ENCODE measurements around the gene SERGEF. TPM values are rescaled to one million over a fixed set of nuclear protein-coding genes. Genes with fewer than 3 reads are reported as not detected.

SERGEF gene
- total and polyA plus RNA-seq, 2 of the 13 experiments (the other 11 are each of a cell fraction or from before 2014, with no cell fraction given) = 54.5 to 114 TPM

GRCh38 chr11:17742019-17742418, 270.8 kb downstream of the SERGEF start:
- Histone ChIP-seq H3K27me3 (ENCODE audit: control insufficient read depth in 1 of 2, insufficient read depth in 2 of 2, low read length in 2 of 2) (peaks cover 2 to 50% of the 10 kb centered on the region in 2 experiments; a peak in 3 of 5 replicates), H2AFZ (ENCODE audit: low read length) (no peak overlapping the region), H3K9me3 (ENCODE audit: low read length) (no peaks in the 10 kb centered on the region), H3K9ac (ENCODE audit: insufficient read depth, low read depth, low read length) (no peak overlapping the region), H3K36me3 (replicated peaks in 1 of 2; ENCODE audit: control insufficient read depth in 1 of 2, insufficient read depth in 2 of 2, low read length in 2 of 2) (no peaks in the 10 kb centered on the region), H4K20me1 (ENCODE audit: insufficient read depth, low read length) (no peaks in the 10 kb centered on the region; the same call in 1 of the 2 replicates), H3K4me2 (ENCODE audit: low read depth, low read length) (no peak overlapping the region), H3K4me1 (ENCODE audit: insufficient read depth, low read length) (peaks cover 9% of the 10 kb centered on the region), H3K4me3 (replicated peaks in 1 of 3; ENCODE audit: insufficient read depth in 1 of 3, low read depth in 2 of 3, low read length in 3 of 3) (no peak overlapping the region), H3K79me2 (ENCODE audit: insufficient read depth, low read length) (no peaks in the 10 kb centered on the region), H3K27ac (ENCODE audit: extremely low read length, insufficient read depth, low read length) (no peak overlapping the region)
- ATAC-seq = no peak
- ChIA-PET POLR2A (no interaction called here), CTCF (ENCODE audit: low intra/inter-chr PET ratio, low total read pairs) (interaction anchor here (1.3 kb wide), 1 partner anchor 12 kb away, joined by 3 read pairs; no protein-coding TSS in a partner anchor)
- in situ Hi-C loops (cut with HindIII; ENCODE audit: extremely low pct_ligation_motif_present, low pct_unique_long_range_greater_than_20kb) (no loop called here), intact Hi-C loops (cut with micrococcal nuclease; ENCODE audit: unreplicated experiment) (no loop called here)
- BruUV-seq (replicated peaks) = no TSS peak
- no peak for TF ChIP-seq NFKBIZ (CRISPR knock-in tag; IDR thresholded peaks at IDR 0.05)
- no peak for TF ChIP-seq GLI4 (CRISPR knock-in tag; IDR thresholded peaks at IDR 0.05; ENCODE audit: borderline replicate concordance)
- no peak for TF ChIP-seq ZNF737 (CRISPR knock-in tag; IDR thresholded peaks at IDR 0.05; ENCODE audit: borderline replicate concordance)
- TF ChIP-seq ZNF816 (CRISPR knock-in tag; IDR thresholded peaks at IDR 0.05; ENCODE audit: borderline replicate concordance) = no peak
- no peak for TF ChIP-seq CENPX (CRISPR knock-in tag; IDR thresholded peaks at IDR 0.05)
- TF ChIP-seq, protein P1, sequence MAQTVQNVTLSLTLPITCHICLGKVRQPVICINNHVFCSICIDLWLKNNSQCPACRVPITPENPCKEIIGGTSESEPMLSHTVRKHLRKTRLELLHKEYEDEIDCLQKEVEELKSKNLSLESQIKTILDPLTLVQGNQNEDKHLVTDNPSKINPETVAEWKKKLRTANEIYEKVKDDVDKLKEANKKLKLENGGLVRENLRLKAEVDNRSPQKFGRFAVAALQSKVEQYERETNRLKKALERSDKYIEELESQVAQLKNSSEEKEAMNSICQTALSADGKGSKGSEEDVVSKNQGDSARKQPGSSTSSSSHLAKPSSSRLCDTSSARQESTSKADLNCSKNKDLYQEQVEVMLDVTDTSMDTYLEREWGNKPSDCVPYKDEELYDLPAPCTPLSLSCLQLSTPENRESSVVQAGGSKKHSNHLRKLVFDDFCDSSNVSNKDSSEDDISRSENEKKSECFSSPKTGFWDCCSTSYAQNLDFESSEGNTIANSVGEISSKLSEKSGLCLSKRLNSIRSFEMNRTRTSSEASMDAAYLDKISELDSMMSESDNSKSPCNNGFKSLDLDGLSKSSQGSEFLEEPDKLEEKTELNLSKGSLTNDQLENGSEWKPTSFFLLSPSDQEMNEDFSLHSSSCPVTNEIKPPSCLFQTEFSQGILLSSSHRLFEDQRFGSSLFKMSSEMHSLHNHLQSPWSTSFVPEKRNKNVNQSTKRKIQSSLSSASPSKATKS (CRISPR knock-in tag; IDR thresholded peaks at IDR 0.05) = no peak
- DNase-seq (ENCODE audit: low spot score) = no peak
- WGBS (ENCODE audit: low lambda C conversion rate) = 30% methylated on average over 4 of the region's 5 CpGs
- FAIRE-seq = no peak

GRCh38 chr11:17741487-17741886, 271.4 kb downstream of the SERGEF start:
- Histone ChIP-seq H3K4me2 (ENCODE audit: low read depth, low read length) (no peak overlapping the region), H3K27me3 (ENCODE audit: control insufficient read depth in 1 of 2, insufficient read depth in 2 of 2, low read length in 2 of 2) (peaks cover 2 to 47% of the 10 kb centered on the region in 2 experiments; a peak in 3 of 5 replicates), H2AFZ (ENCODE audit: low read length) (no peak overlapping the region), H3K9ac (ENCODE audit: insufficient read depth, low read depth, low read length) (no peak overlapping the region), H3K27ac (ENCODE audit: extremely low read length, insufficient read depth, low read length) (no peak overlapping the region), H3K36me3 (replicated peaks in 1 of 2; ENCODE audit: control insufficient read depth in 1 of 2, insufficient read depth in 2 of 2, low read length in 2 of 2) (no peaks in the 10 kb centered on the region), H4K20me1 (ENCODE audit: insufficient read depth, low read length) (no peaks in the 10 kb centered on the region; the same call in 1 of the 2 replicates), H3K4me1 (ENCODE audit: insufficient read depth, low read length) (peaks cover 9% of the 10 kb centered on the region), H3K4me3 (replicated peaks in 1 of 3; ENCODE audit: insufficient read depth in 1 of 3, low read depth in 2 of 3, low read length in 3 of 3) (no peak overlapping the region), H3K79me2 (ENCODE audit: insufficient read depth, low read length) (no peaks in the 10 kb centered on the region), H3K9me3 (ENCODE audit: low read length) (no peaks in the 10 kb centered on the region)
- in situ Hi-C loops (cut with HindIII; ENCODE audit: extremely low pct_ligation_motif_present, low pct_unique_long_range_greater_than_20kb) (no loop called here), intact Hi-C loops (cut with micrococcal nuclease; ENCODE audit: unreplicated experiment) (no loop called here)
- ChIA-PET POLR2A (no interaction called here), CTCF (ENCODE audit: low intra/inter-chr PET ratio, low total read pairs) (no interaction called here)
- TF ChIP-seq EZH2 (conservative IDR thresholded peaks at IDR 0.05; ENCODE audit: low read depth, low read length) (no peak), FOXC1 (CRISPR knock-in tag; IDR thresholded peaks at IDR 0.05; ENCODE audit: borderline replicate concordance) (no peak), MAZ (IDR thresholded peaks at IDR 0.05; ENCODE audit: borderline replicate concordance, low read depth, low read length) (no peak), MAZ (CRISPR knock-in tag; IDR thresholded peaks at IDR 0.05; ENCODE audit: low read depth) (no peak), E2F1 (CRISPR knock-in tag; IDR thresholded peaks at IDR 0.05) (no peak), POLR2AphosphoS5 (IDR thresholded peaks at IDR 0.05; ENCODE audit: low read depth, low read length) (no peak), JDP2 (CRISPR knock-in tag; IDR thresholded peaks at IDR 0.05; ENCODE audit: borderline replicate concordance) (no peak)
- TF ChIP-seq, protein P2, sequence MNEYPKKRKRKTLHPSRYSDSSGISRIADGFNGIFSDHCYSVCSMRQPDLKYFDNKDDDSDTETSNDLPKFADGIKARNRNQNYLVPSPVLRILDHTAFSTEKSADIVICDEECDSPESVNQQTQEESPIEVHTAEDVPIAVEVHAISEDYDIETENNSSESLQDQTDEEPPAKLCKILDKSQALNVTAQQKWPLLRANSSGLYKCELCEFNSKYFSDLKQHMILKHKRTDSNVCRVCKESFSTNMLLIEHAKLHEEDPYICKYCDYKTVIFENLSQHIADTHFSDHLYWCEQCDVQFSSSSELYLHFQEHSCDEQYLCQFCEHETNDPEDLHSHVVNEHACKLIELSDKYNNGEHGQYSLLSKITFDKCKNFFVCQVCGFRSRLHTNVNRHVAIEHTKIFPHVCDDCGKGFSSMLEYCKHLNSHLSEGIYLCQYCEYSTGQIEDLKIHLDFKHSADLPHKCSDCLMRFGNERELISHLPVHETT (CRISPR knock-in tag; conservative IDR thresholded peaks at IDR 0.05) = no peak
- no peak for FAIRE-seq
- DNase-seq (ENCODE audit: low spot score) = no peak
- WGBS (ENCODE audit: low lambda C conversion rate) = 49% methylated on average over 10 of the region's 10 CpGs
- no peak for ATAC-seq
- BruUV-seq (replicated peaks) = no TSS peak
